ENCODE data around the gene TRAF2. TPM values are rescaled to one million over a fixed set of nuclear protein-coding genes. Genes with fewer than 3 reads are reported as not detected.

The TRAF2 gene
- total RNA-seq, 1 donor, result 6.2 TPM

- Histone ChIP-seq H3K4me2 (ENCODE audit: insufficient read depth, low read length) (peak overlapping the region; percentile 90), H3K27me3 (ENCODE audit: insufficient read depth, low read length) (no peaks in the 10 kb centered on the region), H3K4me3 (ENCODE audit: insufficient read depth, low read length) (peak overlapping the region; percentile 79), H3K9me3 (ENCODE audit: low read depth, low read length) (no peaks in the 10 kb centered on the region), H3K27ac (ENCODE audit: low read depth, low read length) (no peak overlapping the region), H2AFZ (ENCODE audit: low read length) (peak overlapping the region; percentile 93), H3K4me1 (ENCODE audit: insufficient read depth, low read length) (peaks cover 8% of the 10 kb centered on the region), H3K79me2 (ENCODE audit: insufficient read depth, low read length) (no peaks in the 10 kb centered on the region), H4K20me1 (ENCODE audit: insufficient read depth, low read length) (no peaks in the 10 kb centered on the region), H3K36me3 (ENCODE audit: insufficient read depth, low read length) (no peaks in the 10 kb centered on the region)
- DNase-seq (ENCODE audit: insufficient read length, low spot score, missing footprints), result peak; percentile 86
- no peak for TF ChIP-seq CTCF (IDR thresholded peaks at IDR 0.05; ENCODE audit: extremely low read depth, low read depth, low read length)
These were observed 64.5 kb downstream of the TRAF2 start for GRCh38 chr9:136950656-136951276.

DNA sequence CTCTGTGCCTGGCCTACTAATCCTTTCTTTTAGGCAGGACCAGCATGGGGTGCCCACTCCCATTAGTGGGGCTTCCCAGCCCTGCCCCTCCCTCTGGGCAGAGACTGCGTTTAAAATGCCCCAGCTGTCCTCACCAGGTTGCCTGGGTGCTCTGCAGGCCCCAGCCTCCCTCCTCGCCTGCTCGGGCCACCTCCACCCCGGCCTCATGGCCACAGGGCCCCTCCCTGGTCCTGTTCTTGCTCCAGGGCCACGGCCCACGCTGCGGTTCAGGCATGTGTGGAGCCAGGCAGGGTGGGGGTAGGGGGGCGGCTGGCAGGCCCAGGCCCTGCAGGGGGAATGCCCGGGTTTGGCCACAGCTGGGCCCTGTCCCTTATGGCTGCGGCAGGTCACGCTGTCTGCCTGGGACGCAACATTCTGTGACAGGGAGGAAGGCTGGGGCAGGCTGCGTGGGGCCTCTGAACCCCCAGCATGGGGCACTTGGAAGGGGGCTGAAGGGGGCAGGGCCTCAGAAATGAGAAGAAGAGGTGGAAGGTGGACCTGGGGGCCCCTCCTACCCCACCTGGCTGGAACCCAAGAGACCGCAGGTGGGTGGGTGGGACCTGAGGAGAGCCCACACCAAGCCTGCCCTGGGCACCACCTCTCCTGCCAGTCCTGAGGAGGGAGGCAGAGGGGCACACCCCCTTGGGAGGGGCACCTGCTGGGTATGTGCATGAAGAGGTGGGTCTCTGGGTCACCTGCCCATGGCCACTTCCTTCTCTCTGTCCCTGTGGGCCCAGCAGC, 65.4 kb downstream of the TRAF2 start, which contains the start of gene LCN12:
Gene LCN12 (plus strand): TSS at position 733 of the 780 bp plus-strand sequence. CDS start 55 bp downstream, outside the sequence.
- DNase-seq (ENCODE audit: insufficient read length, low spot score, missing footprints), result peak; percentile 76
- Histone ChIP-seq H3K9me3 (ENCODE audit: low read depth, low read length) (no peaks in the 10 kb centered on the region), H3K79me2 (ENCODE audit: insufficient read depth, low read length) (no peaks in the 10 kb centered on the region), H3K4me3 (ENCODE audit: insufficient read depth, low read length) (no peak within 1 kb of the TSS), H3K4me1 (ENCODE audit: insufficient read depth, low read length) (peaks cover 8% of the 10 kb centered on the region), H3K4me2 (ENCODE audit: insufficient read depth, low read length) (no peak within 1 kb of the TSS), H4K20me1 (ENCODE audit: insufficient read depth, low read length) (no peaks in the 10 kb centered on the region), H3K36me3 (ENCODE audit: insufficient read depth, low read length) (no peaks in the 10 kb centered on the region), H3K27me3 (ENCODE audit: insufficient read depth, low read length) (no peaks in the 10 kb centered on the region), H3K27ac (ENCODE audit: low read depth, low read length) (no peak within 1 kb of the TSS), H2AFZ (ENCODE audit: low read length) (no peak within 1 kb of the TSS)
- TF ChIP-seq CTCF (IDR thresholded peaks at IDR 0.05; ENCODE audit: extremely low read depth, low read depth, low read length), result no peak

DNA sequence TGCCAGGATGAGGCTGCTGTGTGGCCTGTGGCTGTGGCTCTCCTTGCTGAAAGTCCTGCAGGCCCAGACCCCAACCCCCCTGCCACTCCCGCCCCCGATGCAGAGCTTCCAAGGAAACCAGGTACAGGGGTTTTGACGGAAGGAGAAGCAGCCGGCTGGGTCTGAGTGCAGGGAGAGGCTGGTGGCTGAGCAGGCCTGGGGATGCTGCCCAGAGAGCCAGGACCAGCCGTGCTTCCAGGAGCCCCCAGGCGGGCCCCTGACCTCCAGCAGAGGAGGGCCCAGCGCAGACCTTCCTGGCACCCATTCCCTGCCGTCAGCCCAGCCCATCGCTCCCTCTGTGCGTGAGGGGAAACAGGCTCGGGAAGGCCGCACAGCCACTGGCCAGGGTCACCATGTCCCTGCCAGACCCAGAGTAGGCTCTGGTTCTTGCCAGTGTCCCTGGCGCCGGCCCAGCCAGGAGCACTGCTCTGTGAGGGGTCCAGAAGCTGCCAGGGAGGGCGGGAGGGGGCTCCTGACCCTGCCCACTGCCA, 66.1 kb downstream of the TRAF2 start:
- DNase-seq (ENCODE audit: insufficient read length, low spot score, missing footprints), result peak; percentile 90
- Histone ChIP-seq H2AFZ (ENCODE audit: low read length) (no peak overlapping the region), H3K36me3 (ENCODE audit: insufficient read depth, low read length) (no peaks in the 10 kb centered on the region), H3K9me3 (ENCODE audit: low read depth, low read length) (no peaks in the 10 kb centered on the region), H3K4me2 (ENCODE audit: insufficient read depth, low read length) (no peak overlapping the region), H4K20me1 (ENCODE audit: insufficient read depth, low read length) (no peaks in the 10 kb centered on the region), H3K4me3 (ENCODE audit: insufficient read depth, low read length) (no peak overlapping the region), H3K27ac (ENCODE audit: low read depth, low read length) (no peak overlapping the region), H3K27me3 (ENCODE audit: insufficient read depth, low read length) (no peaks in the 10 kb centered on the region), H3K4me1 (ENCODE audit: insufficient read depth, low read length) (peaks cover 8% of the 10 kb centered on the region), H3K79me2 (ENCODE audit: insufficient read depth, low read length) (no peaks in the 10 kb centered on the region)
- TF ChIP-seq CTCF (IDR thresholded peaks at IDR 0.05; ENCODE audit: extremely low read depth, low read depth, low read length), result no peak
